OCI-LY7 (cell line): ENCODE data around the gene GSK3A. TPM values are rescaled to one million over a fixed set of nuclear protein-coding genes. Genes with fewer than 3 reads are reported as not detected.

Experiments used
- BruUV-seq: library from RNA; stranded (reverse); fragments of 400-500 nt; replicated peaks from 2 replicates; lab custom pipeline; 2021; lab: Mats Ljungman, UMichigan
- CTCF ChIA-PET: fragments of 300-600 bp; sonication (Branson Sonifier 250); formaldehyde crosslinking; loops from one replicate; lab custom pipeline; 2022; ENCODE audit warnings: antibody characterized with exemption; ENCODE audit not compliant: unreplicated experiment; lab: Charles Lee
- POLR2A ChIA-PET: fragments of 300-600 bp; sonication (Branson Sonifier 250); formaldehyde crosslinking; loops from one replicate; lab custom pipeline; 2022; ENCODE audit warnings: antibody characterized with exemption; lab: Charles Lee
- DNase-seq: peaks from one replicate; pipeline ENCODE4 v3.0.0-alpha.2; 2015; ENCODE audit warnings: low spot score
- H2AFZ ChIP-seq: fragments of 200-600 bp; sonication (generic), shearing (Covaris generic); 2 replicates; pipeline ENCODE4 v1.6.1; 2014; ENCODE audit warnings: mild to moderate bottlenecking, antibody characterized with exemption, low read length, moderate library complexity
- H3K27ac ChIP-seq: fragments of 200-600 bp; sonication (generic); 2 replicates; pipeline ENCODE4 v1.5.1; 2014; ENCODE audit warnings: mixed run types, low read depth, mild to moderate bottlenecking, moderate library complexity, low read length, inconsistent platforms; ENCODE audit not compliant: poor library complexity, severe bottlenecking
- H3K36me3 ChIP-seq: fragments of 200-600 bp; sonication (generic); 2 replicates; pipeline ENCODE4 v1.6.1; 2014; ENCODE audit warnings: mild to moderate bottlenecking, antibody characterized with exemption, low read length, moderate library complexity, mixed read lengths; ENCODE audit not compliant: insufficient read depth
- H3K4me1 ChIP-seq: fragments of 200-600 bp; sonication (generic); 2 replicates; pipeline ENCODE4 v1.5.1; 2014; ENCODE audit warnings: mild to moderate bottlenecking, low read length; ENCODE audit not compliant: insufficient read depth, poor library complexity, severe bottlenecking
- H3K4me2 ChIP-seq: fragments of 200-600 bp; sonication (generic); 2 replicates; pipeline ENCODE4 v1.6.1; 2014; ENCODE audit warnings: mild to moderate bottlenecking, low read length
- H3K4me3 ChIP-seq: fragments of 200-600 bp; sonication (generic); 2 replicates; pipeline ENCODE4 v1.5.1; 2014; ENCODE audit warnings: mild to moderate bottlenecking, low read depth, low read length; ENCODE audit not compliant: poor library complexity, severe bottlenecking
- H3K79me2 ChIP-seq: fragments of 200-600 bp; sonication (generic); 2 replicates; pipeline ENCODE4 v1.6.1; 2016; ENCODE audit warnings: low read depth, mild to moderate bottlenecking, low read length, moderate library complexity, mixed read lengths; ENCODE audit not compliant: insufficient read depth
- H3K9me2 ChIP-seq: fragments of 200-600 bp; sonication (generic); 2 replicates; pipeline ENCODE4 v1.6.1; 2016; ENCODE audit warnings: mild to moderate bottlenecking, low read length, mixed read lengths; ENCODE audit not compliant: insufficient read depth
- H3K9me3 ChIP-seq: fragments of 200-600 bp; sonication (generic); 2 replicates; pipeline ENCODE4 v1.6.1; 2014; ENCODE audit warnings: mild to moderate bottlenecking, mixed run types, low read length, mixed read lengths
- H4K20me1 ChIP-seq: fragments of 200-600 bp; sonication (generic); 2 replicates; pipeline ENCODE4 v1.6.1; 2014; ENCODE audit warnings: mild to moderate bottlenecking, antibody characterized with exemption, low read length, moderate library complexity, mixed read lengths; ENCODE audit not compliant: insufficient read depth
- CTCF ChIP-seq: fragments of 200-600 bp; sonication (generic); conservative IDR thresholded peaks from 2 replicates; pipeline ENCODE4 v1.5.1; 2014; ENCODE audit warnings: mild to moderate bottlenecking, antibody characterized with exemption, low read length, moderate library complexity, mixed read lengths
- EZH2phosphoT487 ChIP-seq: fragments of 200-600 bp; sonication (generic); IDR thresholded peaks from 2 replicates; pipeline ENCODE4 v1.6.1; 2018; ENCODE audit warnings: low read depth, borderline replicate concordance, mild to moderate bottlenecking, mixed run types, antibody characterized with exemption, low read length, moderate library complexity, mixed read lengths
- intact Hi-C: fragments of 100-400 bp; cut with micrococcal nuclease; formaldehyde crosslinking; loops from one replicate; pipeline ENCODE4 v1.10.0; 2022; ENCODE audit not compliant: unreplicated experiment
- total RNA-seq, 2 experiments: library from RNA; depleted of rRNA in 1 of 2; stranded (reverse); fragments of >200 nt in 1 of 2; shearing (Covaris generic) in 1 of 2; gene quantifications; 2 replicates each; pipeline ENCODE4 v1.2.3, GENCODE V29; 2014 to 2022

The GSK3A gene
- total RNA-seq, 2 experiments from 2014 or later = 20.9 to 29.2 TPM

DNA sequence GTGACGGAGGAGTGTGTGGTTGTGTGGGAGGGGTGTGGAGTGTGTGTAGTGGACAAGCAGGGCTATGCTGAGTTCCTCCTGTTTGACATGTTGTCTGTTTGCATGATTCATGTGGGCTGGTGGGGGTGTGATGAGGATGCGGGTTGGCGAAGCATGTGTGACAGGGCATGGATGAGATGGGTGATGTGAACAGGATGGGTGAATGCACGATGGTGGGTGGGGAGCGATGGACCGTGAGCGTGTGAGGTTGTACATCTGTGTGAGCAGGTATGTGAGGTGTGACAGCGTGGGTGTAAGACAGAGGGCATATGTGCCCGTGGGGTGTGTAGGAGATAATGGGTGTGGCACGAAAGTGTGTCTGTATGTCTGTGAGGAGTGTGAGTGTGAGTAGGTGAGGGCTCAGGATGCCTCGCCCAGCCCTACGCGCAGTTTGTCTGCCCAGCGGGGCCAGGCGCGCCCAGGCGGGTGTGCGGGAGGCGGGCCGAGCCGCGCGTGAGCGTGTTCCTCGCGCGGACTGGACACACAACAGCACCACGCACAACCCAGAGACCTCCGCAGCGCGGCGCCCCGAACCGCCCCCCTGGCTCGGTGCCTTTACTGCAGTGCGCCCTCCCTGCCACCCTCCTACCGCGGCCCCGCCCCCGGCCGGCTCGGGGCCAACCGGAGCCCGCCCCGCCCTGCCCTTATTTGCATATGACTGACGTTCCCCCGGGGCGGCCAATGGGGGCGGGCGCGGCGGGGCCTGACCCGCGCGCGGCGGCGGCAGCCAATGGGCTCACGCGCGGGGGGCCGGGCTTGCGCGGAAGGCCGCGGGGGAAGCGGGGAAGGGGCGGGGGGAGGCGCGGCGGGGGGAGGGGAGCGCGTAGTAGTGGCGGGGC, 41.0 kb upstream of the GSK3A start:
- Histone ChIP-seq H3K27ac (peak overlapping the region; percentile 82), H3K9me3 (no peaks in the 10 kb centered on the region), H3K4me3 (peak overlapping the region; percentile 69), H4K20me1 (peaks cover 10% of the 10 kb centered on the region; the same call in 1 of the 2 replicates), H3K9me2 (no peaks in the 10 kb centered on the region), H3K79me2 (peaks cover 17% of the 10 kb centered on the region), H3K36me3 (peaks cover 18% of the 10 kb centered on the region), H3K4me2 (peak overlapping the region; percentile 93), H3K4me1 (peaks cover 59% of the 10 kb centered on the region), H2AFZ (no peak overlapping the region)
- intact Hi-C loops = loop anchor here (1.0 to 10.0 kb wide), 2 partner anchors 154 to 419 kb away; partner anchors contain the start of gene RPS19
- ChIA-PET POLR2A (interaction anchor here (0.6 kb wide), 1 partner anchor 1019 kb away, joined by 3 read pairs; no protein-coding TSS in a partner anchor), CTCF (no interaction called here)
- peak; percentile 97 for DNase-seq
- no TSS peak for BruUV-seq
- TF ChIP-seq EZH2phosphoT487 (no peak), CTCF (peak; percentile 33; the same call in 1 of the 2 replicates)

DNA sequence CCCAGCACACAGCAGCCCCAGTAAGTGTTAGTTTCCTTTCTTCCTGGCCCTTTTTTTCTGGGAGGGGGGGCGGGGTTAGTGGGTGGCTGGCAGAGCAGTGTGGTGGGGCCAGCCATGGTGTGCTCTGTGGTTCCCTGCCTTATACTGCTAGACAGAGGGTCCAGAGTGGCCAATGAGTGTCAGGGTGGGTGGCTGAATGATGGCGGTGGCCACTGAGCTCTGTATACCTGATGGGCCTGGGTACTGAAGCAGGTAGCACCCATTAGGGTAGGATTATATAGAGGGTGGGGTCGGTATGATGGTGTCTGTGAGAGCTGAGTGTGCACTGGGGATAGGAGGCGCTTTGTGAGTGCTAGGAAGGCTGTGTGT, 40.4 kb upstream of the GSK3A start:
- POLR2A ChIA-PET = interaction anchor here (0.6 kb wide), 1 partner anchor 1018 kb away, joined by 3 read pairs; no protein-coding TSS in a partner anchor
- H3K79me2 ChIP-seq = peaks cover 17% of the 10 kb centered on the region

More for the DNA sequence above, 40.4 kb upstream of the GSK3A start:
- H3K4me2 ChIP-seq = peak overlapping the region; percentile 93
- H3K4me1 ChIP-seq = peaks cover 62% of the 10 kb centered on the region
- DNase-seq = no peak
- peaks cover 10% of the 10 kb centered on the region; the same call in 1 of the 2 replicates for H4K20me1 ChIP-seq
- CTCF ChIA-PET = no interaction called here
- H3K9me3 ChIP-seq = no peaks in the 10 kb centered on the region
- H2AFZ ChIP-seq = no peak overlapping the region
- TF ChIP-seq CTCF = no peak
- H3K27ac ChIP-seq = peak overlapping the region; percentile 82
- intact Hi-C loops = loop anchor here (10.0 kb wide), 1 partner anchor 418 kb away; the partner anchor contains the start of gene RPS19
- no peaks in the 10 kb centered on the region for H3K9me2 ChIP-seq
- H3K4me3 ChIP-seq = peak overlapping the region; percentile 69
- no TSS peak for BruUV-seq
- H3K36me3 ChIP-seq = peaks cover 12% of the 10 kb centered on the region
